ENCODE data around the gene MCF2L. TPM values are rescaled to one million over a fixed set of nuclear protein-coding genes. Genes with fewer than 3 reads are reported as not detected.

The MCF2L gene
- total and polyA plus RNA-seq, 2 experiments from 2014 or later: 4.8 to 25.6 TPM

DNA sequence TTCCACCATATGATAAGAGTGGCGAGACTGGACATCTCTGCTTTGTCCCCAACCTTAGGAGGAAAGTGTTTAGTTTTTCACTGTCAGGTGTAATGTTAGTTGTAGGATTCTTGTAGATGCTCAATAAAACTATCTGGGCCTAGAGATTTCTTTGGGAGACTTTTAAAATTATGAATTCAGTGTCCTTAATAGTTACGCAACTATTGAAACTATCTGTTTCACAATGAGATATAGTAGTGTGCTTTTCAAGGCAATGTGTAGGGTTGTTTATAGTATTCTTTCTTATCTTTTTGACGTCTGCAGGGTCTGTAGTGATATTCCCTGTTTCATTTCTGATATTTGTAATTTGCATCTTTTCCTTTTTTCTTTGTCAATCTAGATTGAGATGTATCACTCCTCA, 103.4 kb downstream of the MCF2L start (continued):
- TF ChIP-seq, protein P1, sequence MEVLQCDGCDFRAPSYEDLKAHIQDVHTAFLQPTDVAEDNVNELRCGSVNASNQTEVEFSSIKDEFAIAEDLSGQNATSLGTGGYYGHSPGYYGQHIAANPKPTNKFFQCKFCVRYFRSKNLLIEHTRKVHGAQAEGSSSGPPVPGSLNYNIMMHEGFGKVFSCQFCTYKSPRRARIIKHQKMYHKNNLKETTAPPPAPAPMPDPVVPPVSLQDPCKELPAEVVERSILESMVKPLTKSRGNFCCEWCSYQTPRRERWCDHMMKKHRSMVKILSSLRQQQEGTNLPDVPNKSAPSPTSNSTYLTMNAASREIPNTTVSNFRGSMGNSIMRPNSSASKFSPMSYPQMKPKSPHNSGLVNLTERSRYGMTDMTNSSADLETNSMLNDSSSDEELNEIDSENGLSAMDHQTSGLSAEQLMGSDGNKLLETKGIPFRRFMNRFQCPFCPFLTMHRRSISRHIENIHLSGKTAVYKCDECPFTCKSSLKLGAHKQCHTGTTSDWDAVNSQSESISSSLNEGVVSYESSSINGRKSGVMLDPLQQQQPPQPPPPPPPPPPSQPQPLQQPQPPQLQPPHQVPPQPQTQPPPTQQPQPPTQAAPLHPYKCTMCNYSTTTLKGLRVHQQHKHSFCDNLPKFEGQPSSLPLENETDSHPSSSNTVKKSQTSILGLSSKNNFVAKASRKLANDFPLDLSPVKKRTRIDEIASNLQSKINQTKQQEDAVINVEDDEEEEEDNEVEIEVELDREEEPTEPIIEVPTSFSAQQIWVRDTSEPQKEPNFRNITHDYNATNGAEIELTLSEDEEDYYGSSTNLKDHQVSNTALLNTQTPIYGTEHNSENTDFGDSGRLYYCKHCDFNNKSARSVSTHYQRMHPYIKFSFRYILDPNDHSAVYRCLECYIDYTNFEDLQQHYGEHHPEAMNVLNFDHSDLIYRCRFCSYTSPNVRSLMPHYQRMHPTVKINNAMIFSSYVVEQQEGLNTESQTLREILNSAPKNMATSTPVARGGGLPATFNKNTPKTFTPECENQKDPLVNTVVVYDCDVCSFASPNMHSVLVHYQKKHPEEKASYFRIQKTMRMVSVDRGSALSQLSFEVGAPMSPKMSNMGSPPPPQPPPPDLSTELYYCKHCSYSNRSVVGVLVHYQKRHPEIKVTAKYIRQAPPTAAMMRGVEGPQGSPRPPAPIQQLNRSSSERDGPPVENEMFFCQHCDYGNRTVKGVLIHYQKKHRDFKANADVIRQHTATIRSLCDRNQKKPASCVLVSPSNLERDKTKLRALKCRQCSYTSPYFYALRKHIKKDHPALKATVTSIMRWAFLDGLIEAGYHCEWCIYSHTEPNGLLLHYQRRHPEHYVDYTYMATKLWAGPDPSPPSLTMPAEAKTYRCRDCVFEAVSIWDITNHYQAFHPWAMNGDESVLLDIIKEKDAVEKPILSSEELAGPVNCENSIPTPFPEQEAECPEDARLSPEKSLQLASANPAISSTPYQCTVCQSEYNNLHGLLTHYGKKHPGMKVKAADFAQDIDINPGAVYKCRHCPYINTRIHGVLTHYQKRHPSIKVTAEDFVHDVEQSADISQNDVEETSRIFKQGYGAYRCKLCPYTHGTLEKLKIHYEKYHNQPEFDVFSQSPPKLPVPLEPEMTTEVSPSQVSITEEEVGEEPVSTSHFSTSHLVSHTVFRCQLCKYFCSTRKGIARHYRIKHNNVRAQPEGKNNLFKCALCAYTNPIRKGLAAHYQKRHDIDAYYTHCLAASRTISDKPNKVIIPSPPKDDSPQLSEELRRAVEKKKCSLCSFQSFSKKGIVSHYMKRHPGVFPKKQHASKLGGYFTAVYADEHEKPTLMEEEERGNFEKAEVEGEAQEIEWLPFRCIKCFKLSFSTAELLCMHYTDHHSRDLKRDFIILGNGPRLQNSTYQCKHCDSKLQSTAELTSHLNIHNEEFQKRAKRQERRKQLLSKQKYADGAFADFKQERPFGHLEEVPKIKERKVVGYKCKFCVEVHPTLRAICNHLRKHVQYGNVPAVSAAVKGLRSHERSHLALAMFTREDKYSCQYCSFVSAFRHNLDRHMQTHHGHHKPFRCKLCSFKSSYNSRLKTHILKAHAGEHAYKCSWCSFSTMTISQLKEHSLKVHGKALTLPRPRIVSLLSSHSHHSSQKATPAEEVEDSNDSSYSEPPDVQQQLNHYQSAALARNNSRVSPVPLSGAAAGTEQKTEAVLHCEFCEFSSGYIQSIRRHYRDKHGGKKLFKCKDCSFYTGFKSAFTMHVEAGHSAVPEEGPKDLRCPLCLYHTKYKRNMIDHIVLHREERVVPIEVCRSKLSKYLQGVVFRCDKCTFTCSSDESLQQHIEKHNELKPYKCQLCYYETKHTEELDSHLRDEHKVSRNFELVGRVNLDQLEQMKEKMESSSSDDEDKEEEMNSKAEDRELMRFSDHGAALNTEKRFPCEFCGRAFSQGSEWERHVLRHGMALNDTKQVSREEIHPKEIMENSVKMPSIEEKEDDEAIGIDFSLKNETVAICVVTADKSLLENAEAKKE (CRISPR knock-in tag; IDR thresholded peaks at IDR 0.05): no peak
- TF ChIP-seq JUNB (IDR thresholded peaks at IDR 0.05; ENCODE audit: unreplicated experiment) (no peak), CREB1 (CRISPR knock-in tag; IDR thresholded peaks at IDR 0.05; ENCODE audit: low read depth) (no peak), ZNF331 (CRISPR knock-in tag; IDR thresholded peaks at IDR 0.05; ENCODE audit: low read depth) (no peak), NANOG (IDR thresholded peaks at IDR 0.05; ENCODE audit: borderline replicate concordance) (no peak), ZNF114 (CRISPR knock-in tag; IDR thresholded peaks at IDR 0.05) (no peak), STAT1 (IDR thresholded peaks at IDR 0.05; ENCODE audit: unreplicated experiment) (no peak)
- TF ChIP-seq, protein P2, sequence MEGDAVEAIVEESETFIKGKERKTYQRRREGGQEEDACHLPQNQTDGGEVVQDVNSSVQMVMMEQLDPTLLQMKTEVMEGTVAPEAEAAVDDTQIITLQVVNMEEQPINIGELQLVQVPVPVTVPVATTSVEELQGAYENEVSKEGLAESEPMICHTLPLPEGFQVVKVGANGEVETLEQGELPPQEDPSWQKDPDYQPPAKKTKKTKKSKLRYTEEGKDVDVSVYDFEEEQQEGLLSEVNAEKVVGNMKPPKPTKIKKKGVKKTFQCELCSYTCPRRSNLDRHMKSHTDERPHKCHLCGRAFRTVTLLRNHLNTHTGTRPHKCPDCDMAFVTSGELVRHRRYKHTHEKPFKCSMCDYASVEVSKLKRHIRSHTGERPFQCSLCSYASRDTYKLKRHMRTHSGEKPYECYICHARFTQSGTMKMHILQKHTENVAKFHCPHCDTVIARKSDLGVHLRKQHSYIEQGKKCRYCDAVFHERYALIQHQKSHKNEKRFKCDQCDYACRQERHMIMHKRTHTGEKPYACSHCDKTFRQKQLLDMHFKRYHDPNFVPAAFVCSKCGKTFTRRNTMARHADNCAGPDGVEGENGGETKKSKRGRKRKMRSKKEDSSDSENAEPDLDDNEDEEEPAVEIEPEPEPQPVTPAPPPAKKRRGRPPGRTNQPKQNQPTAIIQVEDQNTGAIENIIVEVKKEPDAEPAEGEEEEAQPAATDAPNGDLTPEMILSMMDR (conservative IDR thresholded peaks at IDR 0.05; ENCODE audit: low read depth in 2 of 2): no peak
- TF ChIP-seq, protein P3, sequence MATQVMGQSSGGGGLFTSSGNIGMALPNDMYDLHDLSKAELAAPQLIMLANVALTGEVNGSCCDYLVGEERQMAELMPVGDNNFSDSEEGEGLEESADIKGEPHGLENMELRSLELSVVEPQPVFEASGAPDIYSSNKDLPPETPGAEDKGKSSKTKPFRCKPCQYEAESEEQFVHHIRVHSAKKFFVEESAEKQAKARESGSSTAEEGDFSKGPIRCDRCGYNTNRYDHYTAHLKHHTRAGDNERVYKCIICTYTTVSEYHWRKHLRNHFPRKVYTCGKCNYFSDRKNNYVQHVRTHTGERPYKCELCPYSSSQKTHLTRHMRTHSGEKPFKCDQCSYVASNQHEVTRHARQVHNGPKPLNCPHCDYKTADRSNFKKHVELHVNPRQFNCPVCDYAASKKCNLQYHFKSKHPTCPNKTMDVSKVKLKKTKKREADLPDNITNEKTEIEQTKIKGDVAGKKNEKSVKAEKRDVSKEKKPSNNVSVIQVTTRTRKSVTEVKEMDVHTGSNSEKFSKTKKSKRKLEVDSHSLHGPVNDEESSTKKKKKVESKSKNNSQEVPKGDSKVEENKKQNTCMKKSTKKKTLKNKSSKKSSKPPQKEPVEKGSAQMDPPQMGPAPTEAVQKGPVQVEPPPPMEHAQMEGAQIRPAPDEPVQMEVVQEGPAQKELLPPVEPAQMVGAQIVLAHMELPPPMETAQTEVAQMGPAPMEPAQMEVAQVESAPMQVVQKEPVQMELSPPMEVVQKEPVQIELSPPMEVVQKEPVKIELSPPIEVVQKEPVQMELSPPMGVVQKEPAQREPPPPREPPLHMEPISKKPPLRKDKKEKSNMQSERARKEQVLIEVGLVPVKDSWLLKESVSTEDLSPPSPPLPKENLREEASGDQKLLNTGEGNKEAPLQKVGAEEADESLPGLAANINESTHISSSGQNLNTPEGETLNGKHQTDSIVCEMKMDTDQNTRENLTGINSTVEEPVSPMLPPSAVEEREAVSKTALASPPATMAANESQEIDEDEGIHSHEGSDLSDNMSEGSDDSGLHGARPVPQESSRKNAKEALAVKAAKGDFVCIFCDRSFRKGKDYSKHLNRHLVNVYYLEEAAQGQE (IDR thresholded peaks at IDR 0.05; ENCODE audit: unreplicated experiment): no peak
- TF ChIP-seq, protein P4, sequence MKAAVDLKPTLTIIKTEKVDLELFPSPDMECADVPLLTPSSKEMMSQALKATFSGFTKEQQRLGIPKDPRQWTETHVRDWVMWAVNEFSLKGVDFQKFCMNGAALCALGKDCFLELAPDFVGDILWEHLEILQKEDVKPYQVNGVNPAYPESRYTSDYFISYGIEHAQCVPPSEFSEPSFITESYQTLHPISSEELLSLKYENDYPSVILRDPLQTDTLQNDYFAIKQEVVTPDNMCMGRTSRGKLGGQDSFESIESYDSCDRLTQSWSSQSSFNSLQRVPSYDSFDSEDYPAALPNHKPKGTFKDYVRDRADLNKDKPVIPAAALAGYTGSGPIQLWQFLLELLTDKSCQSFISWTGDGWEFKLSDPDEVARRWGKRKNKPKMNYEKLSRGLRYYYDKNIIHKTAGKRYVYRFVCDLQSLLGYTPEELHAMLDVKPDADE (IDR thresholded peaks at IDR 0.05): no peak
